Calu3 (cell line): ENCODE results near the gene TK2. TPM values are rescaled to one million over a fixed set of nuclear protein-coding genes. Genes with fewer than 3 reads are reported as not detected.
"Not testable (repeated sequence)": the region's sequence is repeated elsewhere in the genome, so short reads cannot be mapped to it uniquely, and the experiment has no call there.

Experiments
- BruUV-seq: library from RNA; stranded (reverse); fragments of 400-500 nt; replicated peaks from 2 replicates; lab custom pipeline; 2021; lab: Mats Ljungman, UMichigan
- CTCF ChIA-PET: fragments of 300-600 bp; sonication (Branson Sonifier 250); formaldehyde crosslinking; loops from one replicate; lab custom pipeline; 2022; ENCODE audit warnings: antibody characterized with exemption; lab: Charles Lee
- DNase-seq: peaks from one replicate; pipeline ENCODE4 v3.0.0; 2022
- H3K27ac Mint-ChIP-seq: one replicate; pipeline ENCODE4 v1.8.0; 2022; ENCODE audit warnings: mixed read lengths; ENCODE audit not compliant: unreplicated experiment
- H3K27me3 Mint-ChIP-seq: one replicate; pipeline ENCODE4 v1.8.0; 2022; ENCODE audit warnings: mixed read lengths; ENCODE audit not compliant: unreplicated experiment
- H3K36me3 Mint-ChIP-seq: one replicate; pipeline ENCODE4 v1.8.0; 2022; ENCODE audit warnings: mild to moderate bottlenecking, moderate library complexity, mixed read lengths; ENCODE audit not compliant: insufficient read depth, unreplicated experiment
- H3K4me1 Mint-ChIP-seq: one replicate; pipeline ENCODE4 v1.8.0; 2022; ENCODE audit warnings: mild to moderate bottlenecking, low read depth, mixed read lengths; ENCODE audit not compliant: unreplicated experiment
- H3K4me3 Mint-ChIP-seq: one replicate; pipeline ENCODE4 v1.8.0; 2022; ENCODE audit warnings: mild to moderate bottlenecking, low read depth, moderate library complexity, mixed read lengths; ENCODE audit not compliant: unreplicated experiment
- H3K9me3 Mint-ChIP-seq: one replicate; pipeline ENCODE4 v1.8.0; 2022; ENCODE audit warnings: low read depth, mixed read lengths; ENCODE audit not compliant: unreplicated experiment
- intact Hi-C: fragments of 100-400 bp; cut with micrococcal nuclease; formaldehyde crosslinking; loops from one replicate; pipeline ENCODE4 v1.10.0; 2022; ENCODE audit not compliant: unreplicated experiment
- total RNA-seq: library from RNA; stranded (reverse); gene quantifications from 2 replicates; pipeline ENCODE4 v1.2.3, GENCODE V29; 2022
- TF ChIP-seq, protein P1 (sequence below): fragments of 200-600 bp; IDR thresholded peaks from one replicate; pipeline ENCODE4 v1.8.0; 2022; ENCODE audit warnings: antibody characterized with exemption; ENCODE audit not compliant: unreplicated experiment

The TK2 gene
- total RNA-seq, 1 experiment from 2014 or later: 53.2 TPM

- no peak for DNase-seq
- Mint-ChIP-seq H3K4me1 (peaks cover 16% of the 10 kb centered on the region), H3K27me3 (peaks cover 24% of the 10 kb centered on the region), H3K4me3 (no peak overlapping the region), H3K9me3 (peaks cover 3% of the 10 kb centered on the region), H3K36me3 (peaks cover 11% of the 10 kb centered on the region), H3K27ac (no peak overlapping the region)
- TF ChIP-seq, protein P1, sequence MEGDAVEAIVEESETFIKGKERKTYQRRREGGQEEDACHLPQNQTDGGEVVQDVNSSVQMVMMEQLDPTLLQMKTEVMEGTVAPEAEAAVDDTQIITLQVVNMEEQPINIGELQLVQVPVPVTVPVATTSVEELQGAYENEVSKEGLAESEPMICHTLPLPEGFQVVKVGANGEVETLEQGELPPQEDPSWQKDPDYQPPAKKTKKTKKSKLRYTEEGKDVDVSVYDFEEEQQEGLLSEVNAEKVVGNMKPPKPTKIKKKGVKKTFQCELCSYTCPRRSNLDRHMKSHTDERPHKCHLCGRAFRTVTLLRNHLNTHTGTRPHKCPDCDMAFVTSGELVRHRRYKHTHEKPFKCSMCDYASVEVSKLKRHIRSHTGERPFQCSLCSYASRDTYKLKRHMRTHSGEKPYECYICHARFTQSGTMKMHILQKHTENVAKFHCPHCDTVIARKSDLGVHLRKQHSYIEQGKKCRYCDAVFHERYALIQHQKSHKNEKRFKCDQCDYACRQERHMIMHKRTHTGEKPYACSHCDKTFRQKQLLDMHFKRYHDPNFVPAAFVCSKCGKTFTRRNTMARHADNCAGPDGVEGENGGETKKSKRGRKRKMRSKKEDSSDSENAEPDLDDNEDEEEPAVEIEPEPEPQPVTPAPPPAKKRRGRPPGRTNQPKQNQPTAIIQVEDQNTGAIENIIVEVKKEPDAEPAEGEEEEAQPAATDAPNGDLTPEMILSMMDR: no peak
- CTCF ChIA-PET: no interaction called here
- intact Hi-C loops: no loop called here
- BruUV-seq: no TSS peak
Measured at GRCh38 chr16:66469947-66470546, 79.9 kb downstream of the TK2 start.

GRCh38 chr16:66469291-66469946 lies 80.5 kb downstream of the TK2 start:
- CTCF ChIA-PET: no interaction called here

DNA sequence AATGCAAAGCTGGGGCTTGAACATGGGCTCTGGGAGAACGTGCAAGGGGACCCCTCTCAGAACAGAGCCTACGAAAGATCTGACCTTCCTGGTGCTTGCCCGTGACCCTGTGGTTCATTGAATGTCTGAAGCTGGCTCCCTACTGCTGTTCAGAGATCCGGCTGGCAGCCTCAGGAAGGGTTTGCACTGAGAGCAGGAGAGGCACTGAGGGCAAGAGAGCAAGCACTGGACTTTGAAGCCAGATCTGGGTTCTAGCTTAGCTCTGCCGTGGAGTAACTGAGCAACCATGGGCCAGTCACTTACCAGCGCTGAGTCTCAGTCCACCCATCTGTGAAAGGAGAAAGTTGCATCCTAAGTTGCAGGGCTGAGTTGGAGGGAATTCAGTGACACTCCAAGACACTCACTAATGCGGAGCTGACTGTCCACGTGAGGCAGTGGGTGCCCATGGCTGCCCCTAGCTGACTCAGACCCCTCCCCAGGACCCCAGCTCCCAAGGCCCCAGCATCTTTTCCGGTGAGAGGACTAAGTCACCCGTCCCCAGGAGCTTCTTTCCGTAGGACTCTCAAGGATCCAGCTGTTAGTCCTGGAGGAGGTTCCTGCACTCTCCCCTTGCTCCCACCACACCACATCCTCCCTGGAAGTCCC lies 81.5 kb downstream of the TK2 start:
- H3K9me3 Mint-ChIP-seq: peaks cover 3% of the 10 kb centered on the region
- TF ChIP-seq, protein P1: no peak
- no peak overlapping the region for H3K4me3 Mint-ChIP-seq
- H3K4me1 Mint-ChIP-seq: peaks cover under 1% of the 10 kb centered on the region
- H3K36me3 Mint-ChIP-seq: peaks cover 5% of the 10 kb centered on the region
- intact Hi-C loops: no loop called here
- H3K27me3 Mint-ChIP-seq: peaks cover 35% of the 10 kb centered on the region
- CTCF ChIA-PET: no interaction called here
- no TSS peak for BruUV-seq
- no peak for DNase-seq
- no peak overlapping the region for H3K27ac Mint-ChIP-seq

More at GRCh38 chr16:66469291-66469946, 80.5 kb downstream of the TK2 start:
- no TSS peak for BruUV-seq
- Mint-ChIP-seq H3K36me3 (peaks cover 11% of the 10 kb centered on the region), H3K27me3 (peaks cover 25% of the 10 kb centered on the region), H3K27ac (no peak overlapping the region), H3K9me3 (peaks cover 3% of the 10 kb centered on the region), H3K4me3 (no peak overlapping the region), H3K4me1 (peaks cover 10% of the 10 kb centered on the region)
- DNase-seq: no peak
- TF ChIP-seq, protein P1: no peak
- intact Hi-C loops: no loop called here

- Mint-ChIP-seq H3K4me3 (no peak overlapping the region), H3K9me3 (peaks cover 3% of the 10 kb centered on the region), H3K4me1 (no peaks in the 10 kb centered on the region), H3K36me3 (peaks cover 5% of the 10 kb centered on the region), H3K27ac (no peak overlapping the region), H3K27me3 (peaks cover 43% of the 10 kb centered on the region)
- intact Hi-C loops: no loop called here
- no peak for DNase-seq
- CTCF ChIA-PET: no interaction called here
- BruUV-seq: no TSS peak
- TF ChIP-seq, protein P1: no peak
Measured at GRCh38 chr16:66467611-66468010, 82.3 kb downstream of the TK2 start.

- DNase-seq, CTCF ChIA-PET, H3K27ac Mint-ChIP-seq, H3K9me3 Mint-ChIP-seq, H3K4me1 Mint-ChIP-seq, intact Hi-C loops, BruUV-seq, H3K4me3 Mint-ChIP-seq, H3K36me3 Mint-ChIP-seq: not testable (repeated sequence)
- peaks cover 53% of the 10 kb centered on the region for H3K27me3 Mint-ChIP-seq
Measured at GRCh38 chr16:66466636-66467035, 83.3 kb downstream of the TK2 start.

- H3K27me3 Mint-ChIP-seq: peaks cover 60% of the 10 kb centered on the region
- H3K36me3 Mint-ChIP-seq, H3K9me3 Mint-ChIP-seq, H3K27ac Mint-ChIP-seq, BruUV-seq, H3K4me1 Mint-ChIP-seq, DNase-seq, H3K4me3 Mint-ChIP-seq, intact Hi-C loops: not testable (repeated sequence)
- CTCF ChIA-PET: interaction anchor here (0.8 kb wide), 1 partner anchor 21 kb away, joined by 5 read pairs; no protein-coding TSS in a partner anchor
Measured at GRCh38 chr16:66465946-66466345, 84.0 kb downstream of the TK2 start.
